Coronary artery (tissue), 2 donors: ENCODE results near the gene OR52I1.

ENCODE experiments used
- DNase-seq: peaks from one replicate; pipeline ENCODE4 v3.0.0-alpha.2; 2017; ENCODE audit warnings: low spot score
- H3K27ac ChIP-seq, 2 donors: fragments of 200-600 bp; sonication (generic); one replicate each; pipeline ENCODE4 v1.5.1; 2016 to 2019
- H3K4me3 ChIP-seq: fragments of 200-600 bp; sonication (generic); 2 replicates; pipeline ENCODE4 v1.5.1; 2016; ENCODE audit warnings: mild to moderate bottlenecking, moderate library complexity
- TF ChIP-seq, protein P1 (sequence below): fragments of 200-600 bp; sonication (generic); IDR thresholded peaks from one replicate; pipeline ENCODE4 v1.5.1; 2019; ENCODE audit warnings: antibody characterized with exemption

Gene OR52I1

GRCh38 chr11:4593739-4594138, at the start of gene OR52I1:
Gene OR52I1 (plus strand): TSS chr11:4594039. CDS start chr11:4594039, 0 bp downstream.
- no peak within 1 kb of the TSS for H3K27ac ChIP-seq
- TF ChIP-seq, protein P1, sequence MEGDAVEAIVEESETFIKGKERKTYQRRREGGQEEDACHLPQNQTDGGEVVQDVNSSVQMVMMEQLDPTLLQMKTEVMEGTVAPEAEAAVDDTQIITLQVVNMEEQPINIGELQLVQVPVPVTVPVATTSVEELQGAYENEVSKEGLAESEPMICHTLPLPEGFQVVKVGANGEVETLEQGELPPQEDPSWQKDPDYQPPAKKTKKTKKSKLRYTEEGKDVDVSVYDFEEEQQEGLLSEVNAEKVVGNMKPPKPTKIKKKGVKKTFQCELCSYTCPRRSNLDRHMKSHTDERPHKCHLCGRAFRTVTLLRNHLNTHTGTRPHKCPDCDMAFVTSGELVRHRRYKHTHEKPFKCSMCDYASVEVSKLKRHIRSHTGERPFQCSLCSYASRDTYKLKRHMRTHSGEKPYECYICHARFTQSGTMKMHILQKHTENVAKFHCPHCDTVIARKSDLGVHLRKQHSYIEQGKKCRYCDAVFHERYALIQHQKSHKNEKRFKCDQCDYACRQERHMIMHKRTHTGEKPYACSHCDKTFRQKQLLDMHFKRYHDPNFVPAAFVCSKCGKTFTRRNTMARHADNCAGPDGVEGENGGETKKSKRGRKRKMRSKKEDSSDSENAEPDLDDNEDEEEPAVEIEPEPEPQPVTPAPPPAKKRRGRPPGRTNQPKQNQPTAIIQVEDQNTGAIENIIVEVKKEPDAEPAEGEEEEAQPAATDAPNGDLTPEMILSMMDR, result no peak
- H3K4me3 ChIP-seq, result no peak within 1 kb of the TSS
- DNase-seq, result no peak

DNA sequence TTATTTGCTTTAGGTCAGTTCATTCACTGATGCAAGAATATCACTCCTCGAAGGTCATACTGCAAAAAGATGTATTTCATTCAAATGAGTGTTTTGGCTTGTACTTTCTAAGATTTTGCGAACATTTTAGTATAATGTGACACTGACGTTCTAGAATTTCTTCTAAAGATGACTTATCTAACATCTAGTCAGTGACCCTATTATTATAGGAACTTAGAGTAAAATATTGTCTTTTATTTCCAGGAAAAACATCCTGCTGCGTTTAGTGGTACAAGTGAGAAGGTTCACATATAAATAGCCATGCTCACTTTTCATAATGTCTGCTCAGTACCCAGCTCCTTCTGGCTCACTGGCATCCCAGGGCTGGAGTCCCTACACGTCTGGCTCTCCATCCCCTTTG, 48.9 kb upstream of the OR52I1 start, which contains the start of gene OR52M1:
TSS of gene OR52M1 (plus strand) at position 301 of the 400 bp plus-strand sequence. CDS start at position 301, 0 bp downstream.
- Histone ChIP-seq H3K27ac (no peak within 1 kb of the TSS), H3K4me3 (no peak within 1 kb of the TSS)
- DNase-seq, result no peak
- TF ChIP-seq, protein P1, result no peak

DNA sequence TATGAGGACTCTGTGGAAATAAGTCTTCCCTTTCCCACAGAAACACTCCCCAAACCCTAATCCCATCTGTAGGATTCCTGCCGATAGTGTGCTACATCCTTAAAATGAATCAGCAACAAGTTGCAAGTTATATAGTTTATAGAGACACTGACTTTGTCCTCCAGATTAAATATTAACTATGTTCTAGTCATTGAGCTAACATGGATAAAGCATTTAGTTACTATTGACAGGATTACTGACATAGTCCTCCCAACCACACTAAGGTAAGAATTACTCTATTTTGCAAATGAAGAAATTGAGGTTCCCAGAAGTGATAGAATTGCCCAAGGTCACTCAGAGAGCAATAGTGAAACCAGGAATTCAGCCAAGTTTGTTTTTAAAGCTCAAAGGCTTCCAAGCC, 47.0 kb upstream of the OR52I1 start:
- H3K27ac ChIP-seq, result no peak overlapping the region
- TF ChIP-seq, protein P1, result no peak

GRCh38 chr11:4547416-4547815, 46.4 kb upstream of the OR52I1 start:
- no peak overlapping the region for H3K27ac ChIP-seq
- TF ChIP-seq, protein P1, result no peak
- no peak overlapping the region for H3K4me3 ChIP-seq
- no peak for DNase-seq

More for the DNA sequence above, 47.0 kb upstream of the OR52I1 start:
- no peak overlapping the region for H3K4me3 ChIP-seq
- no peak for DNase-seq

GRCh38 chr11:4551346-4551979, 42.4 kb upstream of the OR52I1 start:
- Histone ChIP-seq H3K4me3 (no peak overlapping the region), H3K27ac (no peak overlapping the region)
- DNase-seq, result no peak
- TF ChIP-seq, protein P1, result no peak

- no peak overlapping the region for H3K27ac ChIP-seq
- H3K4me3 ChIP-seq, result no peak overlapping the region
- TF ChIP-seq, protein P1, result no peak
- DNase-seq, result no peak
Observed at GRCh38 chr11:4559527-4560440, 34.1 kb upstream of the OR52I1 start.
